ENCODE results near the gene KLF18.
"Not testable (repeated sequence)": the region's sequence is repeated elsewhere in the genome, so short reads cannot be mapped to it uniquely, and the experiment has no call there.

KLF18 gene

GRCh38 chr1:44120398-44120949, 21.0 kb downstream of the KLF18 start:
- no peak for DNase-seq (ENCODE audit: low spot score)

- no peak for DNase-seq (ENCODE audit: low spot score)
Measured at GRCh38 chr1:44119525-44119924, 21.9 kb downstream of the KLF18 start.

- DNase-seq (ENCODE audit: low spot score), result no peak
Measured at GRCh38 chr1:44118682-44119081, 22.7 kb downstream of the KLF18 start, which contains the start of gene KLF17. Gene KLF17 (plus strand): TSS chr1:44118821. CDS start chr1:44118908, 87 bp downstream.

- DNase-seq (ENCODE audit: low spot score), result not testable (repeated sequence)
Measured at GRCh38 chr1:44117272-44117671, 24.2 kb downstream of the KLF18 start.

GRCh38 chr1:44114098-44114497, 27.3 kb downstream of the KLF18 start:
- DNase-seq (ENCODE audit: low spot score), result no peak

GRCh38 chr1:44113095-44113609, 28.3 kb downstream of the KLF18 start:
- no peak for DNase-seq (ENCODE audit: low spot score)

GRCh38 chr1:44112486-44112885, 28.9 kb downstream of the KLF18 start:
- DNase-seq (ENCODE audit: low spot score), result no peak

GRCh38 chr1:44111861-44112260, 29.6 kb downstream of the KLF18 start:
- no peak for DNase-seq (ENCODE audit: low spot score)

GRCh38 chr1:44110916-44111315, 30.5 kb downstream of the KLF18 start:
- DNase-seq (ENCODE audit: low spot score), result no peak

GRCh38 chr1:44108971-44109370, 32.5 kb downstream of the KLF18 start:
- no peak for DNase-seq (ENCODE audit: low spot score)

- peak; percentile 37 for DNase-seq (ENCODE audit: low spot score)
Measured at GRCh38 chr1:44108241-44108640, 33.2 kb downstream of the KLF18 start.

GRCh38 chr1:44105810-44106209, 35.6 kb downstream of the KLF18 start:
- DNase-seq (ENCODE audit: low spot score), result no peak

- DNase-seq (ENCODE audit: low spot score), result no peak
Measured at GRCh38 chr1:44103270-44104131, 37.9 kb downstream of the KLF18 start.

GRCh38 chr1:44101328-44101727, 40.1 kb downstream of the KLF18 start:
- no peak for DNase-seq (ENCODE audit: low spot score)

- DNase-seq (ENCODE audit: low spot score), result no peak
Measured at GRCh38 chr1:44100183-44100868, 41.1 kb downstream of the KLF18 start.

GRCh38 chr1:44094047-44094446, 47.4 kb downstream of the KLF18 start:
- no peak for DNase-seq (ENCODE audit: low spot score)

GRCh38 chr1:44090429-44091252, 50.8 kb downstream of the KLF18 start:
- no peak for DNase-seq (ENCODE audit: low spot score)

GRCh38 chr1:44089371-44090048, 51.9 kb downstream of the KLF18 start:
- no peak for DNase-seq (ENCODE audit: low spot score)

Measured in hepatic stellate cell (primary cell).